Measurements from ENCODE around the gene TBX6. TPM values are rescaled to one million over a fixed set of nuclear protein-coding genes. Genes with fewer than 3 reads are reported as not detected.

Gene TBX6
- total and polyA plus RNA-seq, 2 of the 4 experiments (the other 2 are of a cell fraction), result 0.10 TPM; not detected in 1

- TF ChIP-seq CTCF (conservative IDR thresholded peaks at IDR 0.05; ENCODE audit: low read depth, low read length), result no peak
Measured at GRCh38 chr16:30069611-30070462, 21.9 kb downstream of the TBX6 start (continued).
